DMS79 treated with DMSO at 0.1 percent for 48 hours (cell line): ENCODE results near the gene DMXL1.

ENCODE experiments used
- DNase-seq: peaks from one replicate; lab custom pipeline; 2025; lab: John Stamatoyannopoulos, UW

The DMXL1 gene

DNA sequence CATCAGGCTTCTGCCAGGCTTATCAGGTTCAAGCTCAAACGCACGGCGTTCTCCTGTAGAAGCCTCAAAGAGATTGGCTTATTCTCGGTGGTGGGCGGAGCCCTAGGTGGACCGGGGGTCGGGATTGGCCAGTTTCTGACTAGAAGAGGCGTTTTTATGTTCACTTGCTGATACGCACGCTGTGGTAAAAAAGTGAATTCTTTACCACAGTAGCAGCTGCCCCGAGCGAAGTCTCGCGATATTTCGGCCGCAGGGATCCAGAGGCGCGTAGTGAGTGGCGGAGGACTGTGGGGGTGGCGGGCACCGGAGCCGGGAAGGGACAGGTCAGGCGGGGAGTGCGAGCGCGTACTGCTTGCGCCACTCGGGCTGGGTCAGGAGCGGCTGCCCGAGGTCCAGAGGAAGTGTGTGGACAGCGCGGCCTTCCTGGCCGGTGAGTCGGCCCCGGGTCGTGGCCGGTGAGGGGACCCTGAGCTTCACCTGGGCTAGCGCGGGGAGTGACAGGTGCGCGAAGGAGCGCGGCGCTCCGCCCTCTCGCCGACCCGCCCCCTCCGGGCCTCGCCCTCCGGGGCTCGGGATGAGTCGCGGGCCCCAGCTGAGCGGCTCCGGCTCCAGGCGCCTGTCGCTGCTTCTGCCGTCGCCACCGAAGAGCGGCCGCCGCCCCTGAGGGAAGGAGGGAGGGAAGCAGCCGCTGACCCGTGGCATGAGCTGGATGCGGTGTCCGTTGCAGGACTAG lies at the start of gene DMXL1:
TSS of gene DMXL1 (plus strand) at position 260 of the 733 bp plus-strand sequence. CDS start 483 bp downstream, outside the sequence.
- peak; percentile 79 for DNase-seq

- DNase-seq, result no peak
Measured at GRCh38 chr5:119021149-119021732, 49.6 kb upstream of the DMXL1 start.

GRCh38 chr5:119022017-119022745 lies 48.7 kb upstream of the DMXL1 start:
- DNase-seq, result no peak

DNA sequence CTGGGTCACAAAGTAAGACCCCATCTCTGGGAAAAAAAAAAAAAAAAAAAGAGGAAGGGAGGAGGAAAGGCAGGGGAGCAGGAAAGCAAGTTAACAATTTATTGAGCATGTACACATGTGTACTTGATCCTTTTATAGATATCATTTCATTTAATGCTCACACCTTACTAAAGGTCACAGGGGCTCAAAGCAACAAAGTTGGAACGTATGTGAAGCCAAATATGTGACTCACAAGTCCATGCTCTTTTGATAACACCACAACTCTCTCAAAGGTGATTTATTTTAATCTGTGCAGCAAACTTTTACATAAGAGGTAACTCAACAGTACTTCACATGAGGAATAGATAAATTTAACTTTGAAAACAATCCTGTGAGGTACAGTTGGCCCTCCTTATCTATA lies 48.1 kb upstream of the DMXL1 start:
- DNase-seq, result no peak

DNA sequence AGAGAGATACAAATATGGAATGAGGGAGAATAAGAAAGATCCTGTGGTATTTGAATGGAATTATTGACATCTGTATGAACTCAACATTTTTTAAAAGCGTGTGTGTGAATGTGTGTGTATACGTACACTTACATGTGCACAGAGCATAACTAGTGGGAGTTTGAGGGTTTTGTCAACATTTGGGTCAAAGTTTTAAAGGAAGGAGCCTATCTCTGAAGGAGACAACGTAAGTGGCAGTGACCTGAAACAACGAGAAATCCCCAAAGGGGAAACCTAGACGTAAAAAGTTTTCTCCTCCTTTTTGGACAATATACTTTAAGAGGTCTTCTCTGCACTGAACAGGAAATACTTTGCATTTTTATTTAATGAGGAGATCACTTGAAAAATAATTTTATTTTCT lies 42.3 kb upstream of the DMXL1 start:
- DNase-seq, result no peak

- no peak for DNase-seq
Measured at GRCh38 chr5:119031011-119031886, 39.6 kb upstream of the DMXL1 start.

DNA sequence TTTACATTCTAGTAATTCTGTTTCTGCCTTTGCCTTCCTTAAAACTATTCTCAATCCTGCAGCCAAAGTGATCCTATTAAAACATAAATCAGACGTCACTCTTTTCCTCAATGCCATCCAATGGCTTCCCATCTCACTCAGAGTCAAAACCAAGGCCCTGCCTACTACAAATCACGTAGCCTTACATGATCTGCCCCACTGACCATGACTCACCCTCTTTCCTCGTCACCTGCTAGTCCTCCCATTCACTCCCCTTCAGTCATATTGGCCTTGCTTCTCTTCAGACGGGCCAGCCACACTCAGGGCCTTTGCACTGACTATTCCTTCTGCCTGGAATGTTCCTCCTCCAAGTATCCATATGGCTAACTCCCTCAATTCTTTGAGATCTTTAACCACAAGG lies 39.0 kb upstream of the DMXL1 start:
- DNase-seq, result no peak

- DNase-seq, result no peak
Measured at GRCh38 chr5:119032656-119033055, 38.2 kb upstream of the DMXL1 start.

GRCh38 chr5:119033135-119033534 lies 37.8 kb upstream of the DMXL1 start:
- no peak for DNase-seq

DNA sequence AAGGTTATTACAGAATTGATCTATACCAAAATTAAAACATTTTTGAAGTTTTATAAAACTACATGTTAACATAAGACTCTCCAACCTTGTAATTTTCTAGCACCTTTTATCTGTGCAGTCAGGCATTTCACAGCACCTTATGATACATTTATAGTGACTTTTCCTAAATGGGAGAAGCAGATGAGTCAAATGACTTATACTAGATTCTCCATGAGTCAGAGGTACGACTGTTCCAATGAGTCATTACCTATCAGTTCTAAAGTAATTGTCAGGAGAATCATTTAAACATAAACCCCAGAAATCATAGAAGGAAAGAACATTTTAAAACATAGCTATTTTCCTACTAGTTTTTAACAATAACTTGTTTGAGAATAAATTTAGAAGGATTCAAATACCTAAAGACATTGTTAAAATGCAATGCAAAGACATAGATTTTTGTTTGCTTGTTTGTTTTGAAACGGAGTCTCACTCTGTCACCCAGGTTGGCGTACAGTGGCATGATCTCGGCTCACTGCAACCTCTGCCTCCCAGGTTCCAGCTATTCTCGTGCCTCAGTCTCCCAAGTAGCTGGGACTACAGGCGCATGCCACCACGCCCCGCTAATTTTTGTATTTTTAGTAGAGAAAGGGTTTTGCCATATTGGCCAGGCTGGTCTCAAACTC lies 34.7 kb upstream of the DMXL1 start:
- DNase-seq, result no peak

DNA sequence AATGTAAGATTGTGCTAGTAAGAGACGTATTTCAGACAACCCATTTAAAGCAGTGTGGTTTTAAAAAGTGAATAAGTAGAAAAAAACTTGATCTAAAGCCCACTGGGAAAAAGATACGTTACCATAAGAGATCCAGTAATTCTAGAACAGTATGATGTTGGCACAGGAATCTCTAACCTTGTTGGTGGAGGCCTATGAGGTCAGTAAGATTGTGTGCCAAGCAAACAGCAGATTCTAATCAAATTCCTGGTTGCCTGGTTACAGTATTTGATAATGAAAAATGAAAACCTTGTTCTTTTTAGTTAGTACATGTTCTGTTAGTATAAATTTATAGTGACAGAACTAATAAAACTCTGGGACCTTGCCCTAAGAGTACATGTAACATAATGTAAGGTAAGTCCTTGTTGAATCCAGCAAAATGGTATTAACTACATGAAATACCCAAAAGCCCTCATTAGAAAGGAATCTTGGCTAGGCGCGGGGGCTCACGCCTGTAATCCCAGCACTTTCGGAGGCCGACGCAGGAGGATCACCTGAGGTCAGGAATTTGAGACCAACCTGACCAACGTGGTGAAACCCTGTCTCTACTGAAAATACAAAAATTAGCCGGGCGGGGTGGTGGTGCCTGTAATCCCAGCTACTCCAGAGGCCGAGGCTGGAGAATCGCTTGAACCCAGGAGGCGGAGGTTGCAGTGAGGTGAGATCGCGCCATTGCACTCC lies 33.2 kb upstream of the DMXL1 start:
- DNase-seq, result no peak

- no peak for DNase-seq
Measured at GRCh38 chr5:119048246-119048645, 22.6 kb upstream of the DMXL1 start.

GRCh38 chr5:119049824-119050449 lies 20.9 kb upstream of the DMXL1 start:
- DNase-seq, result no peak

GRCh38 chr5:119054101-119054500 lies 16.8 kb upstream of the DMXL1 start:
- no peak for DNase-seq

- no peak for DNase-seq
Measured at GRCh38 chr5:119055294-119055693, 15.6 kb upstream of the DMXL1 start.

GRCh38 chr5:119058979-119059529 lies 11.8 kb upstream of the DMXL1 start:
- no peak for DNase-seq

DNA sequence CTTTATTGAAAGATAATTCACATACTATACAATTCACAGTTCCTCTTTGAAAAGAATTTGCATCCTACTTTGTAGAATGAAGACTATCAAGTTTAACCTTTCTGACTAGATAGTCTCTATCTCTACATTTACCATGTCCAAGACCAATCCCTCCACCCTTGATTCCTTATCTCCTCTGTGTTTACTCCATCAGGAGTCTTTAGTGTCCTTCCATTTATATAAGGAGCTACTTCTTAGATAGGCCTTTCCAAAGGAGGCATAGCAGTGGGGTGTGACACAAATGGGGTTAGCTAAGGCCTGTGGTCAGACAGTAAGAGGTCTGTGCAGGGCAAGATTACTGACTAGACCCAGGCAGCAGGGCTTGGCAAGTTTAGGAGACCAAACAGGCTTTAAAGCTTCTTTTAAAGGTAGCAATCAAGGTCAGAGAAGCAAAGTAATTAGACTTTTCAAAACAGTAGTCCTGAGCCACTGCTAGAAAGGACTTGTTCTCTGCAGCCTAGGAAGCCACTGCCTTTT lies 11.1 kb upstream of the DMXL1 start:
- DNase-seq, result no peak

DNA sequence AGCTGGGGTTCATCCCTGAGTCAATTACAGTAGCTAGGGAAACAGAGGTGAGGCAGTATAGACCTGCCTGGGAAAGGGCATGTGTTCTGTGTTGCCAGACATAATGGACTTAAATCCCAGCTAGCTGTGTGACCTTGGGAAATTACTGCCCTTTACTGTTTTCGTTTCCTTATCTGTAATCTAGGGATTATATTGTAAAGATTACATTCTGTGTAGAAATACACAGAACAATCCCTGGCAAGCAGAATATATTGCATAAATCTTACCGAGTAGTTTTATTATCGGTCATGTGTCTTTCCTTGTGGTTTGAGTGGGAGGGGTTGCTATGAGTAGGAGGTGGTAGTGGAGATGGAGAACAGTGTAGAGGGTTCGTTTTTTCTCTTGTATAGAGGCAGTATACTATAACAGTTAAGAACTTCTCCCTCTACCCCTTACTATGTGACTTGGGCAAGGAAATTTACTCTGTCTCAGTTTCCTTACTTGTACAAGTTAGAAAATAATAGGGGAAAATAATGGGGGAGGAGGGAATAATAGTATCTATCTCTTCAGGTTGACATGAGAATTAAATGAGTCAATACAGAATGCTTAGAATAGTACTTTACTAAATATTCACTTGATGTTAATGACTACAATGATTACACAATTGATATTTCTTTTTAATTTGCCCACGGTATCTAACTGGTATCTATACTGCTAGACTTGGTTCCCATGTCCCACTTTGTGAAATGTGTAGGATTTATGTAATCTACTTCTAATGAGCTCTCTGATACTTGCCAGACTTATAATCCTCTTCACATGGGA lies 7.1 kb upstream of the DMXL1 start:
- no peak for DNase-seq

GRCh38 chr5:119067450-119067849 lies 3.4 kb upstream of the DMXL1 start:
- DNase-seq, result no peak
